Natural killer cell (primary cell): ENCODE measurements around the gene PTPRU. TPM values are rescaled to one million over a fixed set of nuclear protein-coding genes. Genes with fewer than 3 reads are reported as not detected.

Experiments used
- ATAC-seq, 3 donors: fragments of 150-1000 bp in 2 of 3; fragments of 200-7000 bp in 1 of 3; cut with Tn5 transposase; 1 replicate in 1 of 3; 2 replicates in 2 of 3; pipeline ENCODE4 v1.10.0; 2021; ENCODE audit warnings: mild to moderate bottlenecking in 2 of 3, moderate library complexity in 2 of 3
- DNase-seq, 2 donors: peaks; one replicate each; pipeline versions ENCODE4 v3.0.0 to v3.0.0-alpha.2; 2013 to 2021; ENCODE audit warnings: mixed read lengths in 1 of 2
- H3K27ac ChIP-seq: one replicate; pipeline ENCODE4 v1.5.1; 2013; ENCODE audit warnings: mild to moderate bottlenecking, low read length
- H3K27me3 ChIP-seq: one replicate; pipeline ENCODE4 v1.6.1; 2013; ENCODE audit warnings: low read length; ENCODE audit not compliant: control insufficient read depth, insufficient read depth
- H3K36me3 ChIP-seq: one replicate; pipeline ENCODE4 v1.6.1; 2013; ENCODE audit warnings: low read length; ENCODE audit not compliant: control insufficient read depth, insufficient read depth
- H3K4me1 ChIP-seq: one replicate; pipeline ENCODE4 v1.6.1; 2013; ENCODE audit warnings: low read length; ENCODE audit not compliant: control insufficient read depth, insufficient read depth
- H3K4me3 ChIP-seq: one replicate; pipeline ENCODE4 v1.5.1; 2013; ENCODE audit warnings: low read length
- H3K9me3 ChIP-seq: one replicate; pipeline ENCODE4 v1.6.1; 2013; ENCODE audit warnings: low read length; ENCODE audit not compliant: control insufficient read depth, insufficient read depth
- H3K27ac Mint-ChIP-seq, 2 donors: one replicate each; pipeline ENCODE4 v1.8.0; 2022; ENCODE audit warnings: mild to moderate bottlenecking in 2 of 2, mixed read lengths in 2 of 2, moderate library complexity in 1 of 2
- H3K27me3 Mint-ChIP-seq, 2 donors: one replicate each; pipeline ENCODE4 v1.8.0; 2022; ENCODE audit warnings: low read depth in 2 of 2, mixed read lengths in 2 of 2
- H3K36me3 Mint-ChIP-seq: one replicate; pipeline ENCODE4 v1.8.0; 2022; ENCODE audit warnings: mixed read lengths
- H3K4me1 Mint-ChIP-seq, 2 donors: one replicate each; pipeline ENCODE4 v1.8.0; 2022; ENCODE audit warnings: mixed read lengths in 2 of 2
- H3K4me3 Mint-ChIP-seq: one replicate; pipeline ENCODE4 v1.8.0; 2022; ENCODE audit warnings: mild to moderate bottlenecking, moderate library complexity, mixed read lengths
- H3K9me3 Mint-ChIP-seq, 2 donors: one replicate each; pipeline ENCODE4 v1.8.0; 2022; ENCODE audit warnings: mixed read lengths in 2 of 2
- CTCF ChIP-seq: fragments of 200-600 bp; IDR thresholded peaks from one replicate; pipeline ENCODE4 v1.8.0; 2022; ENCODE audit warnings: antibody characterized with exemption
- WGBS: methylation state at CpG from one replicate; pipeline ENCODE4 v1.1.7; 2013; ENCODE audit warnings: missing lambda C conversion rate; ENCODE audit not compliant: insufficient coverage; 5-methylcytosine and 5-hydroxymethylcytosine counted together
- intact Hi-C: fragments of 100-400 bp; cut with micrococcal nuclease; formaldehyde crosslinking; loops from one replicate; pipeline ENCODE4 v1.14.2; 2022
- total RNA-seq, 4 donors: library from RNA; stranded (reverse); fragments of 120-200 nt in 1 of 4; gene quantifications; one replicate each; pipeline versions ENCODE4 v1.2.3 to v1.2.4, GENCODE V29; 2013 to 2022

Gene PTPRU
- total RNA-seq, 3 donors from 2014 or later (not counting 1 experiment from before 2014, with no cell fraction given) = 0.54 to 1.6 (median 0.79) TPM

GRCh38 chr1:29318724-29319123 lies 82.4 kb downstream of the PTPRU start:
- no peak overlapping the region for H3K27ac Mint-ChIP-seq
- peaks cover 3 to 4% of the 10 kb centered on the region in 2 donors for H3K27me3 Mint-ChIP-seq
- Histone ChIP-seq H3K27me3 (no peaks in the 10 kb centered on the region), H3K4me1 (no peaks in the 10 kb centered on the region), H3K4me3 (no peak overlapping the region), H3K27ac (no peak overlapping the region), H3K36me3 (no peaks in the 10 kb centered on the region), H3K9me3 (no peaks in the 10 kb centered on the region)
- H3K9me3 Mint-ChIP-seq = no peaks in the 10 kb centered on the region
- no peak overlapping the region for H3K4me3 Mint-ChIP-seq
- H3K36me3 Mint-ChIP-seq = no peaks in the 10 kb centered on the region
- TF ChIP-seq CTCF = no peak
- WGBS = 92% methylated on average over 10 of the region's 10 CpGs
- H3K4me1 Mint-ChIP-seq = no peaks in the 10 kb centered on the region
- no peak for ATAC-seq
- intact Hi-C loops = no loop called here
- DNase-seq = no peak

- Mint-ChIP-seq H3K4me3 (no peak overlapping the region), H3K9me3 (no peaks in the 10 kb centered on the region), H3K27me3 (peaks cover 3 to 4% of the 10 kb centered on the region in 2 donors), H3K36me3 (no peaks in the 10 kb centered on the region), H3K27ac (no peak overlapping the region), H3K4me1 (no peaks in the 10 kb centered on the region)
- Histone ChIP-seq H3K27ac (no peak overlapping the region), H3K4me1 (no peaks in the 10 kb centered on the region), H3K9me3 (no peaks in the 10 kb centered on the region), H3K4me3 (no peak overlapping the region), H3K27me3 (no peaks in the 10 kb centered on the region), H3K36me3 (no peaks in the 10 kb centered on the region)
- WGBS = 75% methylated on average over 9 of the region's 9 CpGs
- intact Hi-C loops = no loop called here
- DNase-seq (no peak), ATAC-seq (no peak)
- TF ChIP-seq CTCF = no peak
Observed at GRCh38 chr1:29319300-29320110, 83.2 kb downstream of the PTPRU start.

- DNase-seq (no peak), ATAC-seq (no peak)
- WGBS = 92% methylated on average over 21 of the region's 21 CpGs
Observed at GRCh38 chr1:29320156-29320940, 84.0 kb downstream of the PTPRU start.

More at GRCh38 chr1:29320156-29320940, 84.0 kb downstream of the PTPRU start:
- Mint-ChIP-seq H3K4me1 (no peaks in the 10 kb centered on the region), H3K36me3 (no peaks in the 10 kb centered on the region), H3K4me3 (no peak overlapping the region), H3K27ac (no peak overlapping the region), H3K27me3 (peaks cover 3 to 4% of the 10 kb centered on the region in 2 donors), H3K9me3 (no peaks in the 10 kb centered on the region)
- H3K9me3 ChIP-seq = no peaks in the 10 kb centered on the region
- no peak for TF ChIP-seq CTCF
- intact Hi-C loops = no loop called here
- no peak overlapping the region for H3K27ac ChIP-seq
- H3K36me3 ChIP-seq = no peaks in the 10 kb centered on the region
- H3K4me3 ChIP-seq = no peak overlapping the region
- no peaks in the 10 kb centered on the region for H3K4me1 ChIP-seq
- H3K27me3 ChIP-seq = no peaks in the 10 kb centered on the region
